ENCODE results near the gene AGBL3.

AGBL3 gene

DNA sequence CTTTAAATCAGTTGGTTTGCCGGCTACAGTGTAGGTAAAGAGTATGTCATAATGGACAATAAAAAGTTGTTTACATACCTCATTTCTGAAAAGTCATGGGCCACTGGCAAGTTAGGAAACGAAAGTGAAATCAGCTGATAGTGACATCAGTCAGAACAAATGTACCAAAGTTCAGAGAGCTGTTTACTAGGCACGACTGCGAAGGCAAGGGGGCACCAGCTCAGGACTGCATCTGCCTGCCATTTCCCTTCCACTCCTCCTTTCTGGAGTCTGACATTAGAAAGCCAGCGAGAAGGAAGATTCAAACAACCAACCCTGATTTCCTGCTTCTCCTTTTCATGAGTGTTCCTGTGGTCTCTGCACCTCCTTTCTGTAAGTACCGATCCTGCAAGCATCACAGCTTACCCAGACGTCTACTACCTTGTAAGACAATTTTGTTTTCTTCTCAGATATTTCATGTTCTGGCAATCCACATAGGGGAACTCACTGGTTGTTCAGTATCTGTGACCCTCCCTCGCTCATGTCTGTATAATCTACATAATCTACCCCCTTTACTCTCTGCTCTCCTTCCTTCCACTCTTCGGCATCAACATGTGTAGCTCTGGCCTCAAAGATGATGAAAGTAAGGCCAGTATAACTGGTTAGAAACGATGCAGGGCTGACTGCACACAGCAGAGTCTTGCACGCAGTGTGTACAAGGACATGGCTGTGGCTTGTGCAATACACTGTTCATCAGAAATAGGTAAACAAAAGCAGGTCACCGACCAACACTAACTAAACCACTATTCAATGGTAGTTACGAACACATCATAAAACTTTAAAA is 161.8 kb downstream of the AGBL3 start, which contains the start of gene TMEM140:
TMEM140 (plus strand) TSS at position 174 of the 823 bp plus-strand sequence. CDS start 16,370 bp downstream, outside the sequence.
- DNase-seq (ENCODE audit: low read depth): peak; percentile 58

- no peak for DNase-seq (ENCODE audit: low read depth)
Measured at GRCh38 chr7:135150072-135150782, 163.9 kb downstream of the AGBL3 start.

DNA sequence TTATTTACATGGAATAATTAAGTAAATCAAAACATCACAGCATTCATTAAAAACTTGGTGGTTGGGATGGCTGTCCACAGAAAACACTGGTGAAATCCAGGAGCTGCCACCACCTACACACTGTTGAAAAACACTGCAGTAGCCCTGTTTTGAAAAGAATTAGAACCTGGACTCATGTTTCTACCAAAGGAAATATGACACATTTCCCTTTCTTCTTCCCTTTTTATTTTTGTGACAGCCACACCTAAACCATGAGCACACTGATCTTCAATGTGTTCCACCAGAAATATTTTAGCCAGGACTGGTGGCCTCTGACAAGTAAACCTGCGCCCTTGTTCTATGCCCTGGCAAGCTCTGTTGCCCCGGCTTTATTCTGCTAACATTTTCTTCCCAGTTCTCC is 164.8 kb downstream of the AGBL3 start:
- DNase-seq (ENCODE audit: low read depth): no peak

DNA sequence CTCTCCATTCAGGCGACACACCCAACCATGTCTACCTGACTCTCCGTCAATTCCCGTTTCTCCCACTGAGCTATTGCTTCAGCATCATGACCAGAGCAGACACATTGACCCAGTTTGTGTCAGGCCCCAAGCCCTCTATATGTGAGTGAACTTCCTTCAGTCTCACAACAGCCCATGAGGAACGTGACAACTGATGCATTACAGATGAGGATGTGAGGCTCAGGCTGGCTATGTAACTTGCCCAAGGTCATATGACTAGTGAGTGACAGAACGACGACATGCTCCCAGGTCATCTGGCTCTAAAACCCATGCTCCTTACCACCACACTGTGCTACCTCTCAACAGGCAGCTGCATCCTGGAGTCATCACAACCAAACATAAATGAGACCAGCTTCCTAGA is 165.2 kb downstream of the AGBL3 start:
- no peak for DNase-seq (ENCODE audit: low read depth)

DNA sequence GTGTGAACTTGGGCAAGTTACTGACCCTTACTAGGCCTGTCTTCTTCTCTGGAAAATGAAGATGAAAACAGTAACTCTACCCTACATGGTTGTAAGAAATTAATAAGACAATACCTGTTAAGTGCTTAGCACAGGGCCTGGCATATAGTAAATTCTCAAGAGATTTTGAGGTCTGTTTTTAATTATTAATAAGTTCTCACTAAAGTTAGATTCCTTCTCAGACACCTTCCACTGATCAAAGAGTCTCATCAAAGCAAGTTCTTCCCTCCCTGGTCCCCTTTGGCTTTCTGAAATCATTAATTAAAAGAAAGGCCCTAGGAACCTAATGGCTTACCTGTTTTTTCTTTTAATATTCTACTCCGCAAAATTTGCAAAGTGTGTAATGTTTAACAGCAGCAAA is 166.1 kb downstream of the AGBL3 start:
- DNase-seq (ENCODE audit: low read depth): no peak

DNA sequence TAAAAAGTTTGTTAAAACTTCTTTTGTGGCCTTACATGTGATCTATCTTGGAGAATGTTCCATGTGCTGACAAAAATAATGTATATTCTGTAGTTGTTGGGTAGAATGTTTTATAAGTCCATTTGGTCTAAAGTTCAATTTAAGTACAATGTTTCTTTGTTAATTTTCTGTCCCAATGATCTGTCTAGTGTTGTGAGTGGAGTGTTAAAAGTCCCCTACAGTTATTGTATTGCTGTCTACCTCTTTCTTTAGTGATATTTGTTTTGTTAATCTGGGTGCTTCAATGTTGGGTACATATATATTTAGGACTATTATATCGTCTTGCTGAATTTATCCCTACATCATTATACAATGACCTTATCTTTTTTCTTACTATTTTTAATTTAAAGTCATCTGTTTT is 168.4 kb downstream of the AGBL3 start:
- DNase-seq (ENCODE audit: low read depth): no peak

- no peak for DNase-seq (ENCODE audit: low read depth)
Measured at GRCh38 chr7:135156290-135156689, 170.0 kb downstream of the AGBL3 start.

GRCh38 chr7:135158141-135158655 is 171.9 kb downstream of the AGBL3 start:
- DNase-seq (ENCODE audit: low read depth): no peak

GRCh38 chr7:135158874-135159273 is 172.6 kb downstream of the AGBL3 start:
- DNase-seq (ENCODE audit: low read depth): no peak

DNA sequence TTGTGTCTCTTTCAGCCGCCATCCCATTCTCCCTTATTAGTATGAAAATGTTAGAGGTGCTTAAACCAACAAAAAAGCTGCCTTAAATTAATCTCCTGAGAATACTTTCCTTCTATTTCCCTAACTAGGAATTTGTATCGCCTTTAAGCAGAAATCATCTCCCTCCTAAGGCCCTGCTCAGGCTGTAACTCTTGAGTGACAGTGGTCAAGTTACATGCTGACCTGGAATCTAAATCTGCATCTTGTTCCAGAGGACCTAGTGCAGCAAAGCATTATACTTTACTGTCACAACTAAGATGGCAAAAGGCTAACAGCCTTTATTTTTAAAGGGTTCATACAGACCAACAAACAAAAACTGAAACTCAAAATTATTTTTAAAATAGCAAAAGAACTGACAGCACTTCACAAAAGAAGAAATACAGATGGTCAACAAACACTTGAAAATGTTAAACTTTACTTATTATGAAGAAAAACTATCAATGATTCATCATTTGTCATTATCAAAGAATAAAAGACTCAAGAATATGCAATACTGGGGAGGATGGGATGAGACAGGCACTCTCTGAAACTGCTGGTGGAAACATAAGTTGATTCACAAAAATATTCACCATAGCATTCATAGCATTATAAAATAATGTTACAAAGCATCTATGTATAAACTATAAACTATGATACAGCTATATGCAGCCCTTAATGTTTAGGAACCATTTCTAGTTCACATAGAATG is 173.2 kb downstream of the AGBL3 start:
- no peak for DNase-seq (ENCODE audit: low read depth)

DNA sequence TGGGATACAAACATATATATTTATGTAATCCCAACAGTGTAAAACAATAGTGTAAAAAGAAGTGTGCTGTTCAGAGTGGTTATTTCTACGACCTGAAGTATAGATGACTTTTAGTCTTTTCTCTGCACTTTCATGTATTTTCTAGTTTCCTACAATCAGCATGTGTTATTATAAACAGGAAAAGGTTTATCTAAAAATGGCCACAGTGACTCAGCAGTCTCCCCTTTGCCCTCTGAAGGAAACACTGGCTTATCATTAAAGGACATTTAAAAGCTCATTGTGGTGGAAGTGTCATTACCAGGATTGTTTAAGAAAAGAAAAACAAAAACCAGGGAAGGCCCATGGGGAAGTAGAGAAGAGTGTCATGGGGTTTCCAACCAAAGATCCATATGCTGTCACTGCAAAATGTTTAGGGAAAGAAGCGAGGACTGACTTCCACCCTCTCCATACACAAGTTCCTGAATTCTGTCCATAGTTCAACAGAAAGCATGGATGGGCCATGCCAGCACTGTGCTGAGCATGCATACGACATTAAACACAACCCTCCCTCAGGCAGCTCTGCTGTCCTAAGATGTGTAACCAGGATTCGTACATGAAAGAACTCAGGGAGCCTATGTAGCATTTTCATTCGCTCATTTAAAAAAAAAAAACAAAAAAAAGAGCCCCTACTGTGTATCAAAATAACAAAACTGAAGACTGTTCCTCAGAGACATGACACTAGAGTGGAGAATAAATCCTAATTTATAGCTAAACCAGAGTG is 174.0 kb downstream of the AGBL3 start:
- no peak for DNase-seq (ENCODE audit: low read depth)

DNA sequence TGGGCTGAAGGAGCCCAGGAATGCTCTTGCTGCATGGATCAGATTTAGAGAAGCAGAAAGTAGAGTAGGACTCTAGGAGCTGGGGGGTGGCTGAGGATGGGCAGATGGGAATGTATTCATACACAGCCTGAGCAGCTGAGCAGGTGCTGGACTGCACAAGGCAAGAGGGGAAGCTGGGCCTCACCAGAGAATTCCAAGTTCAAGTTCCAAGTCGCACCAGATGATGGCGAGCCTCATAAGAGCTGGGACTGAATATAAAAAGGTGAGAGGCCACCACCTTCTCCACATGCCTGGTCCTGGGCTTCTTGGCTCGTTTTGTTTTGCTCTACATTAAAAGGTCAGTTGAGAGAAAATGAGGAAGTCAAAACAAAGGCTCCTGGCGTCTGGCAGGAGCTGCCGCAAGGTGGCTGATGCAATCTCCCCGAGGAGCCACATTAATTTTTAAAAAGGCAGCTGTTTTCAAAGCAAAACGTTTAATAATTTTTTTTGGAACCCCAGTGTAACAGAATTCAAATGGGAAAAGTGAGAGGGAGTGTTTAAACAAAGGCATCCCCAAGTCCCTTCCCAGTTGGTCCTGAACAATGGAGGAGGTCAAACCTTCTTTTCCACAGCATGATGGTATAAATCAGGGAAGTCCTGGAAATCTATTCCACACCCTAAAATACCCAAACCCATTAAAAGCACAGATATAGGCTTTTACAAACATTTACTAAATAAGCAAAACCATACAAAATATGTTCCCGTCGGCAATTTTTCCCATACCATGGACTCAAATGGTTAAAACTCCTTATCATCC is 174.7 kb downstream of the AGBL3 start:
- no peak for DNase-seq (ENCODE audit: low read depth)

GRCh38 chr7:135161669-135162068 is 175.4 kb downstream of the AGBL3 start:
- no peak for DNase-seq (ENCODE audit: low read depth)

- no peak for DNase-seq (ENCODE audit: low read depth)
Measured at GRCh38 chr7:135162382-135163001, 176.2 kb downstream of the AGBL3 start.

GRCh38 chr7:135164357-135165061 is 178.2 kb downstream of the AGBL3 start:
- DNase-seq (ENCODE audit: low read depth): no peak

DNA sequence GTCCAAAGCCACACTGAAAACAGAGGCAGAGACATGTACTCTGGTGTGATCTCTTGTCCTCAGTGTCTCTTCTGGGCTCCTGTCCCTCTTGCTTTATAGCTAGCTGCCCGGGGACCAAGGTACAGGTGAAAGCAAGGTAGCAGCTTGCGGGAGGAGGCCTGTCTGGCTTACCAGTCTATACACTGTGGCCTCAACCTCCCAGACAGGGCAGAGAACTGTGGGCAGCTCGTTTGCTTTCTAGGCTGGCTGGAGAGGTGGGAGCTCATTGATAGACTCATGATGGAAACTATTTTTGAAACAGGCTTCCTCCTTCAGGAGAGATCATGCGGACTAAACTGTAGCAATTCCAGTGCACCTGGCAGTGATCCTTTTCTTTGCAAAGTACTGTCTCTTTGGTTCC is 179.6 kb downstream of the AGBL3 start:
- DNase-seq (ENCODE audit: low read depth): no peak

GRCh38 chr7:135166338-135166990 is 180.2 kb downstream of the AGBL3 start:
- DNase-seq (ENCODE audit: low read depth): no peak

DNA sequence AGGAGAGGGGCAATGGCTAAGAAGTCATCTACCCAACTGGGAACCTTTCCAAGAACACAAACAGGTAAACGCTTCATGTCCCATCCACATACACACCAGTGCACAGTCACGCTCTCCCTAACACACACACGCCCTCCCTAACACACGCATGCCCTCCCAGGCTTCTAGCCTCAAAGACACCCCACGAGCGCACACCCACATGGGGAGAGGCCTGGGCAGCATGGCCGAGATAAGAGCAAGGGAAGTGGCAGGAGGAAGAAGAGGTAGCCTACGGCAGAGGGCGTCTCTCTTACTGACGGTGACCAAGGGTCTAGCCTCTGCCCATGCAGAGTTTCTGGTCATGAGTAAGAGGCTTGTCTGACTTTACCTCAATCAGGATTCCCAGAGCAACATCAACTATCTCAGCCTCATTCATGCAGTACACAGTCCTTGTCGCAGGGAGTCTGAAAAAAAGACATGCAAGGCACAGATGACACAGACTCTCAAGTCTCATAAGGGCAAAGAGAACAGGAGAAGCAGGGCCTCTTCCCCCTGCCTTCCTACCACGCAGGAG is 181.1 kb downstream of the AGBL3 start:
- no peak for DNase-seq (ENCODE audit: low read depth)

DNA sequence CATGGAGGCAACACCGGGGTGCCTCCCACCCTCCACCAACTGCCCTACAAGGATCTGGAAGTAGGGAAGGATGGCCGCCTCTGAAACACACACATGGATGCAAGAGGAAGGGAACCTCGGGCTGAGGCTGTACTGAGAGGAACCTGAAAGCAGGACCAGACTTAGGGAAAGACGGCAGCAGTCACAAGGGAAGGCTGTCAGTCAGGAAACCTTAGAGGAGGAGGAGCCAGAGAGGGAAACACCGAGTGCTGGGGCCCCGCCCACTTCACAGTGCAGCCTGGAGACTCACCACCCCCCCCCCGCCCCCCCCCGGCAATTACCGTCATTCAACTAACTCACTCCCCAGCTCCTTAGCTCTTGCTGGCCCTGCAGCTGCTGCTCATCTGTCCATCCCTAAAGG is 181.7 kb downstream of the AGBL3 start:
- no peak for DNase-seq (ENCODE audit: low read depth)
